Activated CD4-positive, alpha-beta T cell treated with anti-CD3 and anti-CD28 coated beads for 1 hour (primary cell): ENCODE results near the gene PKNOX2.

Experiments
- DNase-seq: peaks from one replicate; pipeline ENCODE4 v3.0.0-alpha.2; 2020

The PKNOX2 gene

GRCh38 chr11:125239585-125240560 is 75.3 kb downstream of the PKNOX2 start:
- no peak for DNase-seq

- DNase-seq = no peak
Measured at GRCh38 chr11:125241104-125241503, 76.6 kb downstream of the PKNOX2 start.

GRCh38 chr11:125242141-125242775 is 77.7 kb downstream of the PKNOX2 start:
- no peak for DNase-seq

- DNase-seq = no peak
Measured at GRCh38 chr11:125244166-125244565, 79.6 kb downstream of the PKNOX2 start.

GRCh38 chr11:125245299-125245698 is 80.7 kb downstream of the PKNOX2 start:
- no peak for DNase-seq

- DNase-seq = no peak
Measured at GRCh38 chr11:125247431-125247830, 82.9 kb downstream of the PKNOX2 start.

GRCh38 chr11:125250318-125251213 is 86.0 kb downstream of the PKNOX2 start:
- DNase-seq = no peak

GRCh38 chr11:125251214-125251545 is 86.6 kb downstream of the PKNOX2 start:
- no peak for DNase-seq

- no peak for DNase-seq
Measured at GRCh38 chr11:125251956-125252355, 87.4 kb downstream of the PKNOX2 start.

- DNase-seq = no peak
Measured at GRCh38 chr11:125253289-125253688, 88.7 kb downstream of the PKNOX2 start.

- DNase-seq = no peak
Measured at GRCh38 chr11:125253795-125254525, 89.4 kb downstream of the PKNOX2 start.

- DNase-seq = no peak
Measured at GRCh38 chr11:125256541-125257189, 92.1 kb downstream of the PKNOX2 start.

GRCh38 chr11:125257190-125257579 is 92.6 kb downstream of the PKNOX2 start:
- no peak for DNase-seq

GRCh38 chr11:125257751-125258150 is 93.2 kb downstream of the PKNOX2 start:
- DNase-seq = no peak

GRCh38 chr11:125258291-125259032 is 93.9 kb downstream of the PKNOX2 start:
- DNase-seq = no peak

GRCh38 chr11:125261588-125261987 is 97.0 kb downstream of the PKNOX2 start:
- no peak for DNase-seq

GRCh38 chr11:125262194-125262829 is 97.8 kb downstream of the PKNOX2 start:
- no peak for DNase-seq

- no peak for DNase-seq
Measured at GRCh38 chr11:125262830-125263218, 98.3 kb downstream of the PKNOX2 start.

- no peak for DNase-seq
Measured at GRCh38 chr11:125263268-125263790, 98.8 kb downstream of the PKNOX2 start.
